ENCODE measurements around the gene TP53BP2.

DNA sequence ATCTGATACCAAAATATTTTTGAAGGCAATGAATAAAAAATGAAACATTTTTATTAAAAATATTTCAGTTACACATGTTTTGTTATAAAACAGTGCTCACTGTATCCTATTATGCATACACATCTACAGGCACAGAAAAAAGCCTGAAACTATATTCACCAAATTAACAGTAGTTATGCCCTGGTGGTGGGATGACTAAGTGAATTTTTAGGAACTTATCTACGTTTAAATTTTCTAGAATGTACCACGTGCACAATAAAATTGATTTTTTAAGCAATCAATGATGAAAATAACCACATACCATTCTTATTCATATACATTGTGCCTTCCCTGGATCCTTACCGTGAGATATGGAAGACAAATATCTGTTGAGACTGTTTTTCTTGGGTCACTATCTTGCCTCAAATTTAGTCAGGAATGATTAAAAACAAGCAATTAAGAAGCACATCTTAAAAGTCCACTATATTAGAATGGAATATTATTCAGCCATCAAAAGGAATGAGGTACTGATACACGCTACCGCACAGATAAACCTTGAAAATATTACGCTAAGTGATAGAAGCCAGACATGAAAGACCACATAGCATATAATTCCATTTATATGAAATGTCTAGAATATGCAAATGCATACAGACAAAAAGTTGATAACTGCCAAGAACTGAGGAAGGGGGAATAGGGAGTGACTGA is 17.4 kb downstream of the TP53BP2 start:
- TF ChIP-seq POLR2AphosphoS5 (IDR thresholded peaks at IDR 0.05; ENCODE audit: low read depth, low read length), result no peak
- TF ChIP-seq POLR2A (IDR thresholded peaks at IDR 0.05; ENCODE audit: low read depth, low read length), result no peak

Data from GM12892 (cell line).